ENCODE measurements around the gene PCDHGC5. TPM values are rescaled to one million over a fixed set of nuclear protein-coding genes. Genes with fewer than 3 reads are reported as not detected.
A peak's percentile ranks its signal among the peaks of the same experiment; 100 is the strongest.

Gene PCDHGC5
- total RNA-seq, 2 experiments from 2014 or later = not detected

GRCh38 chr5:141517880-141518617 lies 29.2 kb downstream of the PCDHGC5 start:
- Mint-ChIP-seq H3K27me3 (no peaks in the 10 kb centered on the region), H3K36me3 (ENCODE audit: low read depth) (peaks cover 74% of the 10 kb centered on the region), H3K9me3 (no peaks in the 10 kb centered on the region), H3K4me1 (peaks cover 32% of the 10 kb centered on the region), H3K27ac (no peak overlapping the region), H3K4me3 (no peak overlapping the region)
- DNase-seq = no peak
- POLR2A ChIA-PET = no interaction called here
- CTCF ChIA-PET = interaction anchor here (0.6 to 1.1 kb wide), 6 partner anchors 11 to 919 kb away, joined by 3 to 4 read pairs (median 3); no protein-coding TSS in a partner anchor

DNA sequence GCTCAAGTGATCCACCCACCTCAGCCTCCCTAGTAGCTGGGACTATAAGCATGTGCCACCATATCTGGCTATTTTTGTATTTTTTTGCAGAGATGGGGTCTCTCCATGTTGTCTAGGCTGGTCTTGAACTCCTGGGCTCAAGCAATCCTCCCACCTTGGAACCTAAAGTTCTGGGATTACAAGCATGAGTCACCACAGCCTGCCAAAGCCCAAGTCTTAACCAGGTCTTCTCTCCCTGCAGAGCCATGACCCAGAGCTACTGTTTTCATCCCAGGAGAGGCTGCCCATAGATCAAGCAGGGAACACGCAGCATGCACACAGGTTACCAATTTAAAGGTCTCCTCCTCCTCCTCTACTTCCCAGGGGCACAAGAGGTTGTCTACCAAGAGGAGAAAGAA lies 29.7 kb downstream of the PCDHGC5 start:
- ChIA-PET POLR2A (no interaction called here), CTCF (interaction anchor here (0.6 to 1.1 kb wide), 3 partner anchors 15 to 577 kb away, joined by 3 to 4 read pairs (median 3); no protein-coding TSS in a partner anchor)

GRCh38 chr5:141519605-141520565 lies 31.0 kb downstream of the PCDHGC5 start:
- H3K9me3 Mint-ChIP-seq = no peaks in the 10 kb centered on the region
- peaks cover 86% of the 10 kb centered on the region for H3K36me3 Mint-ChIP-seq (ENCODE audit: low read depth)
- H3K27me3 Mint-ChIP-seq = no peaks in the 10 kb centered on the region
- CTCF ChIA-PET = interaction anchor here (1.2 to 4.5 kb wide), 5 partner anchors 7 to 190 kb away, joined by 3 to 28 read pairs (median 6); partner anchors contain the start of genes PCDHGA1 and PCDHGA12
- DNase-seq = no peak
- no peak overlapping the region for H3K4me3 Mint-ChIP-seq
- H3K4me1 Mint-ChIP-seq = peaks cover 27% of the 10 kb centered on the region
- H3K27ac Mint-ChIP-seq = no peak overlapping the region
- POLR2A ChIA-PET = no interaction called here

More for the DNA sequence above, 29.7 kb downstream of the PCDHGC5 start:
- Mint-ChIP-seq H3K4me1 (peaks cover 31% of the 10 kb centered on the region), H3K27ac (no peak overlapping the region), H3K36me3 (ENCODE audit: low read depth) (peaks cover 76% of the 10 kb centered on the region), H3K9me3 (no peaks in the 10 kb centered on the region), H3K4me3 (no peak overlapping the region), H3K27me3 (no peaks in the 10 kb centered on the region)
- no peak for DNase-seq

DNA sequence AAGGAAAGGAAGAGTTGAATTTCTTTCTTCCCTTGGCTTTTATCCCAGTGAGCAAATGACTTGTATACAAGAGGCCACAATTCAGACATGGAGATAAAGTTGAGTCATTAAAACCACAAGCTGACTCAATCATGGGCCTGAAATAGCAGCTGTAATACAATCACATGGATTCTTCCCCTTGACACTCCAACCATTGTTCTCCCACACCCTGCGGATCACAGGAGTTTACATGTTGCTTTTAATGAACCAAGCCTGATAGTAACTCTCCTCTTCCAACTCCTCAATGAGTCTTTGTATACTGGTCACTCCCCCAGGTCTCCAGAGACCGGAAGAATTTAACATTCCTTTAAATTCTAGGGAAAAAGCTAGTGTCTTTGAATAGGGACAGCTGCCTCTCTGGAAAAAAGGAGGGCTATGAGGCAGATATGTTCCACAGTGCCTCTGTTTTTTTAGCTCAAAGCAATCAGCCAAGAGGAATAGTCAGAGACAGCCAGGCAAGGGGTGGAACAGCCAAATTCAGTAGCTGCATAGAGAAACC lies 32.4 kb downstream of the PCDHGC5 start:
- DNase-seq = no peak
- Mint-ChIP-seq H3K4me3 (no peak overlapping the region), H3K4me1 (peaks cover 22% of the 10 kb centered on the region), H3K27me3 (no peaks in the 10 kb centered on the region), H3K9me3 (no peaks in the 10 kb centered on the region), H3K27ac (no peak overlapping the region), H3K36me3 (ENCODE audit: low read depth) (peaks cover 90% of the 10 kb centered on the region)
- ChIA-PET POLR2A (no interaction called here), CTCF (interaction anchor here (0.7 to 4.5 kb wide), 10 partner anchors 8 to 193 kb away, joined by 3 to 28 read pairs (median 6); partner anchors contain the start of genes PCDHGA1, PCDHGA10 and PCDHGB7)

GRCh38 chr5:141522301-141522700 lies 33.4 kb downstream of the PCDHGC5 start:
- Mint-ChIP-seq H3K4me1 (peaks cover 22% of the 10 kb centered on the region), H3K36me3 (ENCODE audit: low read depth) (peaks cover 88% of the 10 kb centered on the region), H3K4me3 (no peak overlapping the region), H3K9me3 (no peaks in the 10 kb centered on the region), H3K27me3 (no peaks in the 10 kb centered on the region), H3K27ac (no peak overlapping the region)
- POLR2A ChIA-PET = interaction anchor here (0.6 kb wide), 1 partner anchor 102 kb away, joined by 5 read pairs; no protein-coding TSS in a partner anchor
- no peak for DNase-seq
- CTCF ChIA-PET = interaction anchor here (1.2 to 4.5 kb wide), 7 partner anchors 9 to 194 kb away, joined by 4 to 28 read pairs (median 6); partner anchors contain the start of genes PCDHGA10 and PCDHGB7

- POLR2A ChIA-PET = no interaction called here
- Mint-ChIP-seq H3K27me3 (no peaks in the 10 kb centered on the region), H3K4me1 (peaks cover 22% of the 10 kb centered on the region), H3K9me3 (no peaks in the 10 kb centered on the region), H3K4me3 (no peak overlapping the region), H3K36me3 (ENCODE audit: low read depth) (peaks cover 91% of the 10 kb centered on the region), H3K27ac (no peak overlapping the region)
- CTCF ChIA-PET = interaction anchor here (1.0 to 4.5 kb wide), 15 partner anchors 8 to 121 kb away, joined by 3 to 28 read pairs (median 4); partner anchors contain the start of genes PCDHGA10 and PCDHGA11
- no peak for DNase-seq
These were observed 35.1 kb downstream of the PCDHGC5 start for GRCh38 chr5:141523991-141524390.

- ChIA-PET CTCF (interaction anchor here (0.6 to 4.5 kb wide), 16 partner anchors 9 to 966 kb away, joined by 3 to 28 read pairs (median 4); partner anchors contain the start of genes PCDHGA10, PCDHGA11 and PCDHGB6), POLR2A (no interaction called here)
- DNase-seq = peak; percentile 41
- peaks cover 22% of the 10 kb centered on the region for H3K4me1 Mint-ChIP-seq
- H3K9me3 Mint-ChIP-seq = no peaks in the 10 kb centered on the region
- no peak overlapping the region for H3K4me3 Mint-ChIP-seq
- H3K36me3 Mint-ChIP-seq (ENCODE audit: low read depth) = peaks cover 88% of the 10 kb centered on the region
- no peaks in the 10 kb centered on the region for H3K27me3 Mint-ChIP-seq
- no peak overlapping the region for H3K27ac Mint-ChIP-seq
These were observed 36.0 kb downstream of the PCDHGC5 start for GRCh38 chr5:141524604-141525597.

DNA sequence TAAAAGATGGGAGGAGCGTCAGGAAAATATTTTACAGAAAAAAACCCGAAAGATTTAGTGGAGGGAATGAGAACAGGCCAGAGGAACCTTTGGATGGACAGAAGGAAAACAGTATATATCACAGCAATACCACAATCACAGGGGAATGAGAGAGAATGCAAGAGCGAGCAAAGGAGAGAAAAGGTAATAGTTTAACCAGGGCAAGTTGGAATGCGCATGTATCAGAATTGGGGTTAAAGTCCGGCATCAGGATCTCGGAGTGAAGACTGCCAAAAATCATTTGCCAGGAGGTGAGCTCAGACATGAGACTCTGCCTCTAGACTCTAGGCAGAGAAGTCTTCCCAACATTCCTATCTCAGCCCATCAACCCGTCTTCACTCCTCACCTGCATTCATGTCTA lies 36.8 kb downstream of the PCDHGC5 start:
- no peak overlapping the region for H3K27ac Mint-ChIP-seq
- H3K4me1 Mint-ChIP-seq = peaks cover 22% of the 10 kb centered on the region
- POLR2A ChIA-PET = no interaction called here
- no peak for DNase-seq
- no peaks in the 10 kb centered on the region for H3K9me3 Mint-ChIP-seq
- H3K27me3 Mint-ChIP-seq = no peaks in the 10 kb centered on the region
- H3K36me3 Mint-ChIP-seq (ENCODE audit: low read depth) = peaks cover 81% of the 10 kb centered on the region
- no peak overlapping the region for H3K4me3 Mint-ChIP-seq
- CTCF ChIA-PET = interaction anchor here (0.6 to 2.4 kb wide), 7 partner anchors 8 to 966 kb away, joined by 3 to 8 read pairs (median 3); partner anchors contain the start of gene PCDHGB6

- H3K4me1 Mint-ChIP-seq = peaks cover 14% of the 10 kb centered on the region
- H3K27ac Mint-ChIP-seq = no peak overlapping the region
- H3K9me3 Mint-ChIP-seq = no peaks in the 10 kb centered on the region
- peaks cover 67% of the 10 kb centered on the region for H3K36me3 Mint-ChIP-seq (ENCODE audit: low read depth)
- CTCF ChIA-PET = interaction anchor here (0.6 kb wide), 1 partner anchor 1197 kb away, joined by 5 read pairs; no protein-coding TSS in a partner anchor
- no peak for DNase-seq
- no peak overlapping the region for H3K4me3 Mint-ChIP-seq
- H3K27me3 Mint-ChIP-seq = no peaks in the 10 kb centered on the region
- POLR2A ChIA-PET = no interaction called here
These were observed 38.5 kb downstream of the PCDHGC5 start for GRCh38 chr5:141527426-141527825.

DNA sequence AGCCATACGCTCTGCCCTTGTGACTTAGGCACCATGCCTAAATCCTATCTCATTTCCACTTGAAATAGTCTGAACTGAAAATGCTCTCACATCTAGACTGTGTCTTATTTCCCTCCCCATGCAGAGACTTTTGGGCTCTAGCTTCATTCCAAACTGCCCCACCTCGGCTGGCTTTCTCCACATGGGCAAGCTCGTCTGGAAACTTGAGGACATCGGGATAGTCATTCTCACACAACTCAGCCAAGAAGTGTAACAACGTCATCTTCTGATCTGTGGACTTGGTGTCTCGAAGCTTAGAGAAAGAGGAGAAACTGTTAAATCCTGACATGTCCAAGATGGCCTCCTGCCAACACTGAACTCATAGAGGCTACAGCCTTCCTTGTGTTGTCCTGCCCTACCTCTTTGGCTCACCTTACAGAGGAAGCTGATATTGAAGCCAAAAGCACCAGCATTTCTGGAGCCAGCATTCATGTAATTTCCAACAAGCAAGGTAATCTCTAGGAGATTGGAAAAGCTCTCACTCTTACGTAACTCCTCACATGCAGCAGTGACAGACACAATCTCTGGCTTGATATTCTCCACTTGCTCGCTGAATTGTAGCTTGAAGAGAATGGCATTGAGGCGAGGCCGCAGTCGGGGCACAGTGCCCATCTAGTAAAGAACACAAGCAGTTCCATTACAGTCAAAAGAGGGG lies 39.6 kb downstream of the PCDHGC5 start:
- ChIA-PET POLR2A (no interaction called here), CTCF (interaction anchor here (0.8 to 2.1 kb wide), 3 partner anchors 9 to 98 kb away, joined by 3 to 10 read pairs (median 4); partner anchors contain the start of gene PCDHGA12)
- Mint-ChIP-seq H3K27me3 (no peaks in the 10 kb centered on the region), H3K9me3 (no peaks in the 10 kb centered on the region), H3K4me3 (no peak overlapping the region), H3K36me3 (ENCODE audit: low read depth) (peaks cover 57% of the 10 kb centered on the region), H3K4me1 (peaks cover 5% of the 10 kb centered on the region), H3K27ac (no peak overlapping the region)
- DNase-seq = no peak

- no peak overlapping the region for H3K4me3 Mint-ChIP-seq
- CTCF ChIA-PET = interaction anchor here (1.0 to 2.1 kb wide), 2 partner anchors 9 to 35 kb away, joined by 4 to 10 read pairs; no protein-coding TSS in a partner anchor
These were observed 40.1 kb downstream of the PCDHGC5 start for GRCh38 chr5:141529002-141529401.

More at GRCh38 chr5:141529002-141529401, 40.1 kb downstream of the PCDHGC5 start:
- Mint-ChIP-seq H3K27me3 (no peaks in the 10 kb centered on the region), H3K36me3 (ENCODE audit: low read depth) (peaks cover 53% of the 10 kb centered on the region), H3K27ac (no peak overlapping the region), H3K4me1 (peaks cover 5% of the 10 kb centered on the region), H3K9me3 (no peaks in the 10 kb centered on the region)
- DNase-seq = no peak
- POLR2A ChIA-PET = no interaction called here

All from activated CD4-positive, alpha-beta T cell treated with anti-CD3 and anti-CD28 coated beads, Interleukin-2, amount 10 ng/mL, durations not matched to agents 7 days and 5 days (primary cell).